Glutamatergic neuron (in vitro differentiated cells): ENCODE results near the gene RPL22L1. TPM values are rescaled to one million over a fixed set of nuclear protein-coding genes. Genes with fewer than 3 reads are reported as not detected.
"Not testable (repeated sequence)": the region's sequence is repeated elsewhere in the genome, so short reads cannot be mapped to it uniquely, and the experiment has no call there.

Experiments
- DNase-seq: peaks from one replicate; pipeline ENCODE4 v3.0.0; 2022
- H3K27ac Mint-ChIP-seq: one replicate; pipeline ENCODE4 v1.8.0; 2020; ENCODE audit warnings: mild to moderate bottlenecking, mixed read lengths, inconsistent platforms; ENCODE audit not compliant: unreplicated experiment
- H3K27me3 Mint-ChIP-seq: one replicate; pipeline ENCODE4 v1.8.0; 2020; ENCODE audit warnings: mild to moderate bottlenecking, moderate library complexity, mixed read lengths, inconsistent platforms; ENCODE audit not compliant: unreplicated experiment
- H3K36me3 Mint-ChIP-seq: one replicate; pipeline ENCODE4 v1.8.0; 2020; ENCODE audit warnings: mild to moderate bottlenecking, mixed read lengths, inconsistent platforms; ENCODE audit not compliant: unreplicated experiment
- H3K4me1 Mint-ChIP-seq: one replicate; pipeline ENCODE4 v1.8.0; 2020; ENCODE audit warnings: mild to moderate bottlenecking, low read depth, mixed read lengths, inconsistent platforms; ENCODE audit not compliant: unreplicated experiment
- H3K4me3 Mint-ChIP-seq: one replicate; pipeline ENCODE4 v1.8.0; 2020; ENCODE audit warnings: mild to moderate bottlenecking, mixed read lengths, inconsistent platforms; ENCODE audit not compliant: unreplicated experiment
- H3K9me3 Mint-ChIP-seq: one replicate; pipeline ENCODE4 v1.8.0; 2020; ENCODE audit warnings: mild to moderate bottlenecking, moderate library complexity, mixed read lengths, inconsistent platforms; ENCODE audit not compliant: unreplicated experiment
- total RNA-seq: library from RNA; stranded (reverse); fragmentation: NEBNext Ultra II Directional; extraction: Animal tissue kit (Norgen Biotek cat#: 25700); gene quantifications from one replicate; pipeline ENCODE4 v1.2.1, GENCODE V29; 2021; ENCODE audit not compliant: unreplicated experiment
- TF ChIP-seq, protein P1 (sequence below): fragments of 200-600 bp; sonication (generic); IDR thresholded peaks from one replicate; pipeline ENCODE4 v1.5.0; 2021; ENCODE audit not compliant: partially characterized antibody, unreplicated experiment

RPL22L1 gene
- total RNA-seq, 1 donor from 2014 or later: 10.8 TPM

DNA sequence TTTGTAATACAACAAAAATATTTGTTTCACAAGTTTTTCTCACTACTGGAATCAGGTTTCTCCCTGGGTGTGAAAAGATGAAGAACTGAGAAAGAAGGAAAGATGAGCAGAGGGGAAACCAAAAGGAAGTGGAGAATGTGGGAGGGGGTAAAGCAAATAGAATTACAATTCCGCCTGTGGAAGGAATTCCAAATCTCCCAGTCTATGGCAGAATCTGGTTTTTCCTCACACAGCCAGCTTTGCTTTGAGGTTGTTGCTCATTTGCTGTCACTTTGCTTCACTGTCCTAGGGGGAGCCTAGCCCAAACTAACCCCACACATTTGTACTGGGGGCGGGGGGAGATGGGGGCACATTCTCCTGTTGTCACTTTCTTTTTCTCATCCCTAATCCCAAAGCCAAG is 43.9 kb downstream of the RPL22L1 start:
- no peaks in the 10 kb centered on the region for H3K4me1 Mint-ChIP-seq
- H3K27me3 Mint-ChIP-seq: no peaks in the 10 kb centered on the region
- H3K9me3 Mint-ChIP-seq: peaks cover 4% of the 10 kb centered on the region
- DNase-seq: no peak
- H3K4me3 Mint-ChIP-seq: no peak overlapping the region
- H3K27ac Mint-ChIP-seq: no peak overlapping the region
- peaks cover 14% of the 10 kb centered on the region for H3K36me3 Mint-ChIP-seq
- TF ChIP-seq, protein P1, sequence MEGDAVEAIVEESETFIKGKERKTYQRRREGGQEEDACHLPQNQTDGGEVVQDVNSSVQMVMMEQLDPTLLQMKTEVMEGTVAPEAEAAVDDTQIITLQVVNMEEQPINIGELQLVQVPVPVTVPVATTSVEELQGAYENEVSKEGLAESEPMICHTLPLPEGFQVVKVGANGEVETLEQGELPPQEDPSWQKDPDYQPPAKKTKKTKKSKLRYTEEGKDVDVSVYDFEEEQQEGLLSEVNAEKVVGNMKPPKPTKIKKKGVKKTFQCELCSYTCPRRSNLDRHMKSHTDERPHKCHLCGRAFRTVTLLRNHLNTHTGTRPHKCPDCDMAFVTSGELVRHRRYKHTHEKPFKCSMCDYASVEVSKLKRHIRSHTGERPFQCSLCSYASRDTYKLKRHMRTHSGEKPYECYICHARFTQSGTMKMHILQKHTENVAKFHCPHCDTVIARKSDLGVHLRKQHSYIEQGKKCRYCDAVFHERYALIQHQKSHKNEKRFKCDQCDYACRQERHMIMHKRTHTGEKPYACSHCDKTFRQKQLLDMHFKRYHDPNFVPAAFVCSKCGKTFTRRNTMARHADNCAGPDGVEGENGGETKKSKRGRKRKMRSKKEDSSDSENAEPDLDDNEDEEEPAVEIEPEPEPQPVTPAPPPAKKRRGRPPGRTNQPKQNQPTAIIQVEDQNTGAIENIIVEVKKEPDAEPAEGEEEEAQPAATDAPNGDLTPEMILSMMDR: no peak

DNA sequence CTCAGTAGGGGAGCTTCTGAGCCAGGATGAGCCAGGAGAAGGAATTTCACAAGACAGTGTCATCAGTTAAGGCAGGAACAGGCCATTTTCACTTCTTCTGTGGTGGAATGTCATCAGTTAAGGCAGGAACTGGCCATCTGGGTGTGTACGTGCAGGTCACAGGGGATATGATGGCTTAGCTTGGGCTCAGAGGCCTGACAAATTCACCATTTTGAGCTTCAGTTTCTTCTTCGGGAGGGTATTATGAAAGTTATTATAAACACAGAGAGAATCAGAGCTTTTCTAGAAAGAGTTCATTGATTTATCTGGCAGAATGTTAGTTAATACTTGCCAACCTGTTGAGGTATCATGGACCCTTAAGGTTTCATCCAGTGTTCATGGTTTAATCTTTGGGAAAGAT is 46.4 kb downstream of the RPL22L1 start:
- H3K9me3 Mint-ChIP-seq, H3K4me3 Mint-ChIP-seq, H3K27me3 Mint-ChIP-seq, H3K27ac Mint-ChIP-seq, H3K4me1 Mint-ChIP-seq, DNase-seq: not testable (repeated sequence)
- peaks cover 14% of the 10 kb centered on the region for H3K36me3 Mint-ChIP-seq

DNA sequence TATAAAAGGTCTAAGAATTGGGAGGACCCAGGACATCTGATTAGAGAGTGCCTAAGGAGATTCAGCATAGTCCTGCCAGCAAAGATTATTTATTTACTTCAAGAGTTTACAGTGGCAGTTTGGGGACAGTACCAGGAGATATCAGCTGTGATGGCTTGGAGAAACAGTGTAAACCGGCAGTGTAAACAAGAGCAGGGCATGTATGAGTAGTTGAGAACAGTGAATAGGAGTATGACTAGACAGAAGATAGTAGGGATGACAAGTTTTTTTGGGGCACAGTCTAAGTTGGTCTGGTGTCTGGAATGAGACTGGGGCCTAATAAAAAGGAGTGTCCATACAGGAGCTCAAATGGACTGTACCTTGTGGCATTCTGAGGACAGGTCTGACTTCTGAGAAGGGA is 51.7 kb downstream of the RPL22L1 start:
- H3K27ac Mint-ChIP-seq, DNase-seq, H3K9me3 Mint-ChIP-seq, H3K27me3 Mint-ChIP-seq, H3K4me3 Mint-ChIP-seq, H3K36me3 Mint-ChIP-seq: not testable (repeated sequence)
- peaks cover 14% of the 10 kb centered on the region for H3K4me1 Mint-ChIP-seq

DNA sequence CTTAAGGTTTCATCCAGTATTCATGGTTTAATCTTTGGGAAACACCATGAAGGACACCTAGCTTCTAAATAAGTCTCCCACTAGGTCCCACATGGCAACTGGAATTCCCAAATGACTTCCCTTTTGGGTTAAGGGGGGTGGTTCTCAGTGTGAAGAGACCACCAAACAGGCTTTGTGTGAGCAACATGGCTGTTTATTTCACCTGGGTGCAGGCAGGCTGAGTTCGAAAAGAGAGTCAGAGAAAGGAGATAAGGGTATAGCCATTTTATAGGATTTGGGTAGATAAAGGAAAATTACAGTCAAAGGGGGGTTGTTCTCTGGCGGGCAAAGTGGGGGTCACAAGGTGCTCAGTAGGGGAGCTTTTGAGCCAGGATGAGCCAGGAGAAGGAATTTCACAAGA is 52.5 kb downstream of the RPL22L1 start:
- peaks cover 16% of the 10 kb centered on the region for H3K4me1 Mint-ChIP-seq
- not testable (repeated sequence) for H3K27ac Mint-ChIP-seq, H3K4me3 Mint-ChIP-seq, H3K36me3 Mint-ChIP-seq, H3K27me3 Mint-ChIP-seq, H3K9me3 Mint-ChIP-seq, DNase-seq

DNA sequence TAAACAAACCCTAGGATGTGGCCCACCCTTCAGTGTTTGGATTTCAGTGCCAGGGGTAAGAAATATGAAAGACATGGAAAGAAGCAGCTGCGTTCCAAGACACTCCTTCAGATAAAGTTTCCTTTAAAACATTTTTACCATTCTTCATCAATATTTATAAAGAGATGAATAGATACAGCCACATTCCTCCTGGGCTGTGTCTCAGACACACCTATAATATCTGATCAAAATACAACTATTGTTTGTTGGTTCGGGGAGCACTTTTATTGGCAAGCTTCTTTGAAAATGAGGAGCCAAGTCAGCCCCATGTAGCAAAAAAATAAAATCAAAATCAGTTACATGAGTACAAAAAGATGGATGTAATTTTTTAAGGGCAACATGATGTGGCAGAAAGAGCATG is 53.2 kb downstream of the RPL22L1 start:
- TF ChIP-seq, protein P1: no peak
- no peak for DNase-seq
- H3K9me3 Mint-ChIP-seq: peaks cover 7% of the 10 kb centered on the region
- no peaks in the 10 kb centered on the region for H3K36me3 Mint-ChIP-seq
- peaks cover 16% of the 10 kb centered on the region for H3K4me1 Mint-ChIP-seq
- no peak overlapping the region for H3K4me3 Mint-ChIP-seq
- no peak overlapping the region for H3K27ac Mint-ChIP-seq
- peaks cover 8% of the 10 kb centered on the region for H3K27me3 Mint-ChIP-seq

DNA sequence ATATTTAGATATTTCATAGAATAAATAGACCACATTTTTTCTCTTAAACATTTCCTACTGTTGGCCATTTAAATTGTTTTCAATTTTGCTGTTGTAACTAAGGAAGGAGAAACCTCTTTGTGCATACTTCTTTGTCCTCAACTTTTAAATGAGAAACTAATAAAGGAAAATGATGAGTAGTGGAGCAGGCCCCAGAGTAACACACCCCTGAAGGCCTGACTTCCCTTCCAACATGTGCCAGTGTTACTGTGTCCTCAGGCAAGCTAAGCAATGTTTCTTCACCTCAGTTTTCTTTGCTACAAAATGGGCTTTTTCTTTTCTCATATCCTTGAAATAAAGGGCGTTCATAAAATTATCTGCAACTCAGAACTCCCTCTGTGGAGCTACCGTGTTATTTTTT is 53.7 kb downstream of the RPL22L1 start:
- Mint-ChIP-seq H3K27ac (no peak overlapping the region), H3K27me3 (peaks cover 11% of the 10 kb centered on the region), H3K36me3 (no peaks in the 10 kb centered on the region), H3K4me3 (no peak overlapping the region), H3K4me1 (peaks cover 16% of the 10 kb centered on the region), H3K9me3 (peaks cover 7% of the 10 kb centered on the region)
- no peak for DNase-seq
- TF ChIP-seq, protein P1: no peak

DNA sequence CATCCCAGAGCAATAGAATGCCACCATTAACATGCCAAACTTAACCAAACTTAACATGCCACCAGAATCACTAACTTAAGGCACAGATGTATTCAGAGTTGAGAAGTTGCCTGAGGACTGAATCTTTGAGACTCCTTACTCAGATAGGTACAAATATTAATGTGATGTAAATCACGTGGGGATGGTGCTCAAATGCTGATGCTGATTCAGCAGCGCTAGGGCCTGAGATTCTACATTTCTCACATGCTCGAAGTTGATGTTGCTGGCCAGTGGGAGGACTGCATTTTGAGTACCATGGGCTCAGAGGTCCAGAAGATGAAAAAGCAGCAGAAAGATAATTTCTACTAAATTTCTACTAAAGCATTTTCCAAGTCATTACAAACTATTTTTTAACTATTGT is 54.1 kb downstream of the RPL22L1 start:
- H3K9me3 Mint-ChIP-seq: peaks cover 7% of the 10 kb centered on the region
- no peaks in the 10 kb centered on the region for H3K36me3 Mint-ChIP-seq
- H3K4me3 Mint-ChIP-seq: no peak overlapping the region
- H3K27me3 Mint-ChIP-seq: peaks cover 11% of the 10 kb centered on the region
- no peak for DNase-seq
- TF ChIP-seq, protein P1: no peak
- H3K27ac Mint-ChIP-seq: no peak overlapping the region
- H3K4me1 Mint-ChIP-seq: peaks cover 16% of the 10 kb centered on the region
